Activated naive CD4-positive, alpha-beta T cell treated with anti-CD3 and anti-CD28 coated beads, Interleukin-2, amount 50 U/mL, for 24 hours (primary cell): ENCODE data around the gene CCDC146.
"Not testable (repeated sequence)": the region's sequence is repeated elsewhere in the genome, so short reads cannot be mapped to it uniquely, and the experiment has no call there.

Source experiments
- H3K27ac Mint-ChIP-seq: one replicate; pipeline ENCODE4 v1.8.0; 2021; ENCODE audit warnings: mild to moderate bottlenecking, mixed read lengths
- H3K27me3 Mint-ChIP-seq: one replicate; pipeline ENCODE4 v1.8.0; 2021; ENCODE audit warnings: mixed read lengths
- H3K36me3 Mint-ChIP-seq: one replicate; pipeline ENCODE4 v1.8.0; 2021; ENCODE audit warnings: mixed read lengths
- H3K4me1 Mint-ChIP-seq: one replicate; pipeline ENCODE4 v1.8.0; 2021; ENCODE audit warnings: mixed read lengths
- H3K4me3 Mint-ChIP-seq: one replicate; pipeline ENCODE4 v1.8.0; 2021; ENCODE audit warnings: mild to moderate bottlenecking, mixed read lengths
- H3K9me3 Mint-ChIP-seq: one replicate; pipeline ENCODE4 v1.8.0; 2021; ENCODE audit warnings: mixed read lengths

The CCDC146 gene

DNA sequence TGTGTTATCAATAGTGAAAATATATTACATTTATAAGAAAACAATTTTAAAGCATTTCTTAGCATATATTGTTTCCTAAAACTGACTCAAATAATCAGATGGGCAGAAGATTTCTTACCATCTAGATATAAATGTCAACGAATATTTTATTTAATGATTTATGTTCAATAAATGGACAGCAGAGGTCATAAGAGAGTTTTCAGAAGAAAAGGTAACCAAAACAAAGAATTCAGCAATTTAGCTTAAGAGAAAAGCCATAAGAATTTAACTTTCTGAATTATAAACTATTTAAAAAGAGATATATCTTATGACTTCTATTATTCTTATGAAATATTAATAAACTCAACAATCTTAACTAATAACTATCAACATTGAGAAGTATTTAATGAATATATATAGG lies 3.1 kb downstream of the CCDC146 start:
- peaks cover 16% of the 10 kb centered on the region for H3K4me1 Mint-ChIP-seq
- H3K9me3 Mint-ChIP-seq, H3K36me3 Mint-ChIP-seq, H3K27me3 Mint-ChIP-seq, H3K27ac Mint-ChIP-seq, H3K4me3 Mint-ChIP-seq: not testable (repeated sequence)

DNA sequence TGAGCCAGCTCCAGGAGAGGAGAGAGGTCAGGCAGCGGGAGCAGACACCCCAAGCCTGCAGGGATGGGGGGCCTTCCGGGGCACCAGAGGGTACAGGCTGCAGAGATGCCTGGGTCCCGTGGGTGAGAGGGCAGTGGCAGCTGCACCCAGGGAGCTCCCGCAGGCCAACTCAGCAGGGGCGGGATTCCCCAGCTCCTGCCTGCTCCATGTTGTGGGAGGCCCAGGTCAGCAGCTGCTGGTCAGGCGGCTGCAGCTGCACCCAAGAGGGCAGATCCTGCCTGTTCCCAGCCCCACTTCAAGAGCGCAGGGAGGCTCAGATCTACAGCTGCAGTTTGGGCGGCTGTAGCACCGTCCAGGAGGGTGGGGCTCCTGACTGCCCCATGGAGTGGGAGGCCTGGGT lies 4.6 kb downstream of the CCDC146 start:
- not testable (repeated sequence) for H3K4me1 Mint-ChIP-seq, H3K9me3 Mint-ChIP-seq, H3K27me3 Mint-ChIP-seq, H3K27ac Mint-ChIP-seq, H3K4me3 Mint-ChIP-seq, H3K36me3 Mint-ChIP-seq

DNA sequence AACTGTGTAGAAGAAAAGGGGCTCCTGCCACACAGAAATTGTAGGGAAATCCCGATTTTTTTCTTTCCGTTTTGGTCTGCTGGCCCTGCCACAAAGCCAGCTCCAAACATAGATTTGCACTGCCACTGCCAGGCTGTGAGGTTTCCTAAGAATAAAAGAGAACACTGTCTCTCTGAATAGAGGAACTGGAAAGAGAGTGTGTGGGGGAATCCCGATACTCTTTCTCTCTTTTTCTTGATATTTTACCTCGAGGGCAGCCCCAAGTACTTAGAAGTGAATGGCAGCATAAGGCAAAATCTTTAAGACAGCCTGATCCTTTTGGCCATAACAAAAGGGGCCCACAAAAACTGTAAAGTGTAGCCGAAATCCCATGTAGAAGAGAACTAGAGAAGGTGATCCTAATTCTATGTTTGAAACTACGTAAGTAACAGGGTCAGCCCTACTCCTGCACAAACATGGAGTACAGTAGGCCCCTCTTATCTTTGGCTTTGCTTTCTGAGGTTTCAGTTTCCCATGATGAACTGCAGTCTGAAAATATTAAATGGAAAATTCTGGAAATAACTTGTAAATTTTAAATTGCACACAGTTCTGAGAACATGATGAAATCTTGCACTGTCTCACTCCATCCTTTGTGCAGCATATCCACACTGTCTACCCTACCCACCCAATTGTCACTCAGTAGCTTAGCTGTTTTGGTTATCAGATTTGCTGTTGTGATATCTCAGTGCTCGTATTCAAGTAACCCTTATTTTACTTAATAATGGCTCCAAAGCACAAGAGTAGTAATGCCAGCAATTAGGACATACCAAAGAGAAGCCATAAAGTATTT lies 6.4 kb downstream of the CCDC146 start:
- not testable (repeated sequence) for H3K27me3 Mint-ChIP-seq, H3K27ac Mint-ChIP-seq, H3K4me1 Mint-ChIP-seq, H3K4me3 Mint-ChIP-seq, H3K9me3 Mint-ChIP-seq, H3K36me3 Mint-ChIP-seq

DNA sequence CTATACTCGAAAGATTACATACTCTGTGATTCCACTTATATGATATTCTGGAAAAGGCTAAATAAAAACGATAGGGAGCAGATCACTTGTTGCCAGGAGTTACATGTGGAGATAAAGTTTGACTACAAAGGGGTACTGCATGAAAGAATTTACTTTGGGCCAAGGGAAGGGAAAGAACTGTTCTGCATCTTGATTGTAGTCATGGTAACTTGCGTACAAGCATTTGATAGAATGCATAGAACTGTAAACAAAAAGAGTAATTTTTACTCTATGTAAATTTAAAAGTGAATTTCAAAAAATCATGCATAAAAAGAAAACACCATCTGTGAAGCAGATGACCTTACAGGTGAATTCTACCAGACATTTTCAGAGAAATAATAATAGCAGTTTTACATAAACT lies 9.4 kb downstream of the CCDC146 start:
- H3K9me3 Mint-ChIP-seq, H3K4me3 Mint-ChIP-seq, H3K4me1 Mint-ChIP-seq, H3K27me3 Mint-ChIP-seq, H3K36me3 Mint-ChIP-seq, H3K27ac Mint-ChIP-seq: not testable (repeated sequence)

DNA sequence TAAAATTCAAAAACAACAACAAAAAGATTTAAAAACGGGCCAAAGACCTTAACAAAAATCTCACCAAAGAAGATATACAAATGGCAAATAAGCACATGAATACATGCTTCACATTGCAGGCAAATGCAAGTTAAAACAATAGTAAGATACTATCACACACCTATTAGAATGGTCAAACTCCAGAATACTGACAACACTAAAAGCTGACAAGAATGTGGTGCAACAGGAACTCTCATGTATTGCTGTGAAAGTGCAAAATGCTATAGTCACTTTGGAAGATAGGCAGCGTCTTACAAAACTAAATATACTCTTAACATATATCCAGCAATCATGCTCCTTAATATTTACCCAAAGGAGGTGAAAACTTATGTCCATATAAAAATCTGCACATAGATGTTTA lies 16.3 kb downstream of the CCDC146 start:
- H3K4me1 Mint-ChIP-seq, H3K27ac Mint-ChIP-seq, H3K36me3 Mint-ChIP-seq, H3K27me3 Mint-ChIP-seq, H3K4me3 Mint-ChIP-seq, H3K9me3 Mint-ChIP-seq: not testable (repeated sequence)

DNA sequence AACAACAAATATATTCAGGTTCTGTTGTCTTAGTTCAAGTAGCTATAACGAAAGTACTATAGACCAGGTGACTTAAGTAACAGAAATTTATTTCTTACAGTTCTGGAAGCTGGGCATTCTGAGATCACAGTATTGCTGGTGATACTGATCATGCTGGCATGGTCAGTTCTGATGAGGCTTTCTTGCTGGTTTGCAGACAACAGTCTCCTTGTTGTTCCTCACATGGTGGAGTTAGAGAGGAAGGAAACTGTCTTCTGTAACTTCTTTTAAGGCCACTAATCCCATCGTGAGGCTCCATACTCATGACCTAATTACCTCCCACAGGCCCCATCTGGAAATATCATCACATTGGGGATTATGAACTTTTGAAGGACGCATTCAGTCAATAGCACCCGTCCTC lies 17.9 kb downstream of the CCDC146 start:
- not testable (repeated sequence) for H3K36me3 Mint-ChIP-seq, H3K4me1 Mint-ChIP-seq, H3K27me3 Mint-ChIP-seq, H3K4me3 Mint-ChIP-seq, H3K9me3 Mint-ChIP-seq, H3K27ac Mint-ChIP-seq

DNA sequence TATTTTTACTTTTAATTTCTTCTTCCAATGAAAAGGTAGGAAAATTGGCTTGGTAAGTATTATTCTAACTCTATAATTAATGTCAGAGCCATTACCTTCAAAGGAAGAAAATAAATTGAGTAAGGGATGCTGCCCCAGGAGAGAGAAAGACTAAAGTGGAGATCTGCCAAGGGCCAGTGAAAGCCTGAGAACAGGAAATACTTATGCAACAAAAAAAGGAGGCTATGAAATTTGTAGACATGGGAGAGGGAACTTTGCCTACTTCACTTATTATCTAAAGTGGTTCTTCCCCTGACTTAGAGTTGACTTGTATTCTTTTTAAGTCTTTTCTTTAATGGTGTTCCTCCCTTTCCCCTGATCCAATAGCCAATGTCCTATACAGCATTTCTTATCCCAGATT lies 29.8 kb downstream of the CCDC146 start:
- not testable (repeated sequence) for H3K4me1 Mint-ChIP-seq, H3K27ac Mint-ChIP-seq, H3K36me3 Mint-ChIP-seq, H3K9me3 Mint-ChIP-seq, H3K4me3 Mint-ChIP-seq, H3K27me3 Mint-ChIP-seq

DNA sequence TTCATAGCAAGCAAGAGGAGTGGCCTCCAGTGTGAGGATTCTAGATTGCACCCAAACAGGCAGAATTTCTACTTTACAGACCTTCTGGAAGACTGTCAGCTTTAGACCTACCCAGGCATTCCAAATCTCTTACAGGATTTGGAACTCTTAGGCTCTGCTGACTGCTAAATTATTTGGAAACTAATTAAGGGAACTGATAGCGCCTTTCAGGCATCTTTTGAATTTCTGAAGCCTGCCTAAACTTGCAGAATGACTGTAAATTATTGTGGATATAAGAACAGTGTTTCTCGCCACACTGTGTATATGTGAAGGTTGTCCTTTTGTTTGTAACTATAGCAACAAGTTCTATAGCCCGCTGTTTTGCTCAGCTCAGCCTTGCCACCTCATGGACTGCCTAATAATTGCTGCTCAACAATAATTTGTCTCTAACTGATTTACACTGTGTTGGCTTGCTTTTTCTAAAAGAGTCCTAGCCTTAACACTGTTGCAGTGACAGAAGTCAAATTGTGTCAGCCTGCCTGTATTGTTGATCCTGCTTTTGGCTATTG lies 32.6 kb downstream of the CCDC146 start:
- not testable (repeated sequence) for H3K9me3 Mint-ChIP-seq, H3K4me1 Mint-ChIP-seq, H3K4me3 Mint-ChIP-seq, H3K36me3 Mint-ChIP-seq, H3K27me3 Mint-ChIP-seq, H3K27ac Mint-ChIP-seq

DNA sequence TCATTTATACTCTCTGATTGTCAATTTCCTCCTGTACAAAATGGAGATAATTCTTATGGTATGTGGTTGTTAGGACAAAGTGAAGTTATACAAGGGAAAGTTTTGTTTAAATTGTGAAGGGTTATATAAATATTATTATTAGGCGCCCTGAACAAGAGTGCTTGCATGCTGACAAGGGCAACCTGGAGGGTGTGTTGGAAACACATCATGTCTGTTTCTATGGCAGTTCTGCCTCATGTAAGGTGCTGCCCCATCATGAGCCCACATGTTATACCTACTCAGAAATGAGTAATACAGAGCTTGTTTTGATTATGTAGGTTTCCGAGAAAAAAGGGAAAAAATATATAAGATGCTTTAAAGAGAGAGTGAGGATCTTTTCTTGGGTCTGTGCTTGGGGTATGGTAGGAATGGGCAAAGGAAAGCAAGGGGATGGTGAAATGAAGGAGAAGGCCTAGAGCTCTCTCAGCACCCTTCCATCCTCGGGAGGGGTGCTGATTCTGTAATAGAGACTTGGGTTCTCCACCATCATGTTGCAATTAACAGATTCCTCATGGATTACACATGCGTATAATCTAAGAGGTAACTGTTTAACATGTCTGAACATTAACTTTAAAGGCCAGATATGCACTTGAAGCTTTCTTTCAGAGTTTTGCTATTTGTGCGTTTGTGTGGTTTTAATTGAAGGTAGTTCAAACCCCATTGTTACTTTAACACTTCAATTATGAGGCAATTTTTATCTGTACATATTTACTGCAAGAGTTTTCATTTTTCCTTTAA lies 33.4 kb downstream of the CCDC146 start:
- not testable (repeated sequence) for H3K27ac Mint-ChIP-seq, H3K4me1 Mint-ChIP-seq, H3K4me3 Mint-ChIP-seq, H3K36me3 Mint-ChIP-seq, H3K9me3 Mint-ChIP-seq, H3K27me3 Mint-ChIP-seq

DNA sequence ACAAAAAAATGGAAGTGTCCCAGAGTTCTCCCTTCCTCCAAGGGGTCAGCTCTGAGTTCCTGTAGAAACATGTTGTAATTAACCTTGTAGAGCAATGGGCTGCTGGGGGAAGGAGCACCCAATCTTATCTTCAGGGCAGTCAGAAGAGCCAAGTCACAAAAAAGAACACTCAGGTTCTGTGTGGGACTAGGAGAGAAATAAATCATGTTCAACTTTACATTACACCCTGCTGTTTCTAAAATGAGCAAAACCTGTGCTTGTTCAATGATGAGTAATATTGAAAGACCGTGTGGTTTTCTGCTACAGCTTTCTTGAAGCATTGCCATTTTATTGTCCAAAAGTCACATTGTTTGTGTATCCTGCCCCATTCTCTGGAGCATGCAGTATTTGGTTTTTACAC lies 34.6 kb downstream of the CCDC146 start:
- H3K9me3 Mint-ChIP-seq, H3K4me3 Mint-ChIP-seq, H3K27ac Mint-ChIP-seq, H3K27me3 Mint-ChIP-seq, H3K36me3 Mint-ChIP-seq, H3K4me1 Mint-ChIP-seq: not testable (repeated sequence)

DNA sequence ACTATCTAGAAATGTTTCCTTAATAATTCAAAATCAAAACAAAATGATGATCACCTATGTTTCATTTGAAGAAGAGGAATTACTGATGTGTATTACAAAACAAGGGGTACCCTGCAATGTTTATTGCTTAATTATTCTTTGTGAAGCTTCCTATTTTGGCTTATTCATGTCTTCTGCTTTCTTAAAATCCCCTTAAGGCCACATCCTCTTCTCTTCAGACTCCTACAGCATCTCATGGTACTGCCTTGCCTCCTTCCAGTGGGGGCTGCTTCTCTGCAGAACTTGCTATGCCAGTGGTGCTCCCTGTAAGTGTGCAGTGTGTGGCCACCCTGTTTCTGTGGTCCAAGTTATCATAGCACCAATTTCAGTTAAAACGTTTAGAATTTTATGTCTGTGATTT lies 35.0 kb downstream of the CCDC146 start:
- no peaks in the 10 kb centered on the region for H3K27me3 Mint-ChIP-seq

DNA sequence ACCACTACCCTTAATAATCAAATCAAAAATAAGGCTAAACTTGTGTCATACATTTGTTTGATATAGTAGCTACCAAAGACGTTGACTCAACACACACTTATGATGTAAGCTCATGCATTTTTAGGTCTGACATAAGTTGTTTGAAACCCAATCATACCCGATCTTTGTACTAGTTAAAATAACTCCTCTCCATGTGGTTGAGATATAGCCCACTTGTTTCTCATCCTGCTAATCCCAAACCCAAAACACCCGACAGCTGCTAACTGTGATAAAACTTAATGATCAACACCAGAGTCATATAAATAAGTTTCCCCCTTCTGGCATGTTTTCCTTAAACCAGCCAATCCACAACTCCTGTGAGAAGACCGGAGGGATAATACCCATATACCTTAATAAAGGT lies 48.7 kb downstream of the CCDC146 start:
- not testable (repeated sequence) for H3K9me3 Mint-ChIP-seq, H3K4me1 Mint-ChIP-seq, H3K4me3 Mint-ChIP-seq, H3K27me3 Mint-ChIP-seq, H3K27ac Mint-ChIP-seq, H3K36me3 Mint-ChIP-seq

More for the DNA sequence above, 35.0 kb downstream of the CCDC146 start:
- Mint-ChIP-seq H3K9me3 (no peaks in the 10 kb centered on the region), H3K27ac (no peak overlapping the region), H3K4me3 (no peak overlapping the region), H3K36me3 (no peaks in the 10 kb centered on the region), H3K4me1 (peaks cover 8% of the 10 kb centered on the region)

DNA sequence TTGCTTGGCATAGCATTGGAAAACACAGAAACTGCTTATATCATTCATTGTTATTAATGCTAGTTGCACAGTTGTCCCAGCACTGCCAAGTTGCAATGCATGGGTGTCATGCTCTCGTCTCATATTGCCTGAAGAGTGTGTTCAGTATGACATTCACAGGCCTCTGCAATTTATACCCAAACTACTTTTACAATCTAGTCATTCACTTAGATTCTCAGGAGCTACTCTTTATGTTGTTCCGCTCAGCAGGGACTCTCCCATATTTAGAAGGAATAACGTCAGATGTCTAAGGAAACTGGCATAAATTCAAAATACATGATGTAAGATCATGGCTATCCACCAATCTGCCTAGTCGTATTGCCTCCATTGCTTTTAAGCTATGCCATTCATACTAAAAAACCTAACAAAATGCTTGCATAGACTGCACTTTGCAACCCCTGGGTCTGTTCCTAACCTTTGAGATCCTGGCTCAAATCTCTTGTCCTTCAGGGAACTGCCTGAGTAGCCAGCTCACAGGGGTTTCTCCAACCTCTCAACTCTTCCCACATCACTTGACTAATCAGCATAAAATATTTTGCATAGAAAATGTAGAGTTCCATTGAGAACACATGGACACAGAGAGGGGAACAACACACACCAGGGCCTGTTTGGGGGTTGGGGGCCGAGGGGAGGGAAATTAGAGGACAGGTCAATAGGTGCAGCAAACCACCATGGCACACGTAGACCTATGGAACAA lies 50.2 kb downstream of the CCDC146 start:
- not testable (repeated sequence) for H3K36me3 Mint-ChIP-seq, H3K9me3 Mint-ChIP-seq, H3K27ac Mint-ChIP-seq, H3K4me1 Mint-ChIP-seq, H3K4me3 Mint-ChIP-seq, H3K27me3 Mint-ChIP-seq

DNA sequence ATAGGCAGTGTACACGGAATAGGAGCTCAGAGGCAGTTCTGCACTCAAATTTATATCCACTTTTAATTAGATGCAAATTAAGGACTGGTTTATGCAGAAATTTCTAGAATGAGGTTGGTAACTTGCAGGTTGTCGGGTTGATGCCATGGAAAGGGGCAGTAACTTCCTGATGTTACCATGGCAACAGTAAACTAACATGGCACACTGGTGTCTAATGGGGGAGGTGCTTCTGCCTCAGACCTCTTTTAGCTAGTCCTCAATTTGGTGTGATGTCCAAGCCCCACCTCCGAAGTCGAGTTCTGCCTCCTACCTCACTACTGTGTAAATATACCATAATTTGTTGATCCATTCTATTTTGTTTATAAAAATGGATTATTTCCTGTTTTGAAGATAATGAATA lies 52.0 kb downstream of the CCDC146 start:
- not testable (repeated sequence) for H3K27me3 Mint-ChIP-seq, H3K27ac Mint-ChIP-seq, H3K36me3 Mint-ChIP-seq, H3K4me3 Mint-ChIP-seq, H3K9me3 Mint-ChIP-seq, H3K4me1 Mint-ChIP-seq

DNA sequence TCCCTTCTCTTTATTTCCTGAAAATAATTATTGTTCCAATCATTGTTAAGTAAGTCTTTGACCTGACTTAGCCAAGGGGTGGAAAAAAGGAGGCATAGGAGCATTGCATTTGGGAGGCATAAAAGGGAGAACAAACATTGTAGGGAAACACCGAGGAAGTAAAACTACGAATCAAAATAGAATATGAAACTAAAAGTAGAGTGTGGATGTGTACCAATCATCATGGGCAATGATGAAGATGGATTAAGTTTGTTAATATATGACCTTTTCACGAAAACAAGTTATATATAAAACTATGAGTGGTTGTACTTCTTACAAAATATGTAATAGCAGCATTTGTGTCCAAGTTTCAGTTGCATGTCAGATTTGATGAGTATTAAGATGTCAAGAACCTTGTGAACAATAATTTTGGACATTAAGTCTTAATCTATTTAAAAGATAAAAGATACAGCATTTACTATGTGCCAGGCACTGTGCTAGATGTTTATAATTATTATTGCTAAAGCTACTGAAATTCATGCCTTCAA lies 52.9 kb downstream of the CCDC146 start:
- not testable (repeated sequence) for H3K9me3 Mint-ChIP-seq, H3K27ac Mint-ChIP-seq, H3K36me3 Mint-ChIP-seq, H3K27me3 Mint-ChIP-seq, H3K4me1 Mint-ChIP-seq, H3K4me3 Mint-ChIP-seq

DNA sequence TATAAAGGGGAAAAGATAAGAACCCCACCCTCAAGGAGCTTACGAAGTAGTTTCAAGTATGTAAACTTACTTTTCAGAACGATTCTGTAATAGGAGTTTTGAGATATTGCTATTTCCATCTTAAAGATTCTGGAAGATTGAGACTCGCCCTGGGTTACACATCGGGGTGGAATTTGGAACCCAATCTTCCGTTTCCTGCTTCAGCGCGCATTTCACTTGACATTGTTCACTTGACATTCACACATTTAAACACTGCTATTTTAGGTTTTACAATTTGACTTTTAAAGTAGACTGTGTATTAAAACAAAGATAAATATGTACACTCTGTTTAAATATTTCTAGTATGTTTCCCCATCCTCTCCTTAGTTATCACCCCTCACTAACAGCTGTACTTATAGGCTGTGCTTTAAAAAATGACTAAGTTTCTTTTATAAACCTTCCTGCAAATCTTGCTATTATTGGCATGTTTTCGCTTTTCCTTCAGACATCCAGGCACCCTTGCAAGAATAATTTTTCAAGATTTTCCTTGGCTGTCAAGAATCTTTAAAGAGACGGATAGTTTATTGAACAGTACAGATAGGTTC lies 55.0 kb downstream of the CCDC146 start:
- H3K27ac Mint-ChIP-seq, H3K36me3 Mint-ChIP-seq, H3K4me3 Mint-ChIP-seq, H3K27me3 Mint-ChIP-seq, H3K4me1 Mint-ChIP-seq, H3K9me3 Mint-ChIP-seq: not testable (repeated sequence)
